Measurements from ENCODE around the gene UBASH3B.

DNA sequence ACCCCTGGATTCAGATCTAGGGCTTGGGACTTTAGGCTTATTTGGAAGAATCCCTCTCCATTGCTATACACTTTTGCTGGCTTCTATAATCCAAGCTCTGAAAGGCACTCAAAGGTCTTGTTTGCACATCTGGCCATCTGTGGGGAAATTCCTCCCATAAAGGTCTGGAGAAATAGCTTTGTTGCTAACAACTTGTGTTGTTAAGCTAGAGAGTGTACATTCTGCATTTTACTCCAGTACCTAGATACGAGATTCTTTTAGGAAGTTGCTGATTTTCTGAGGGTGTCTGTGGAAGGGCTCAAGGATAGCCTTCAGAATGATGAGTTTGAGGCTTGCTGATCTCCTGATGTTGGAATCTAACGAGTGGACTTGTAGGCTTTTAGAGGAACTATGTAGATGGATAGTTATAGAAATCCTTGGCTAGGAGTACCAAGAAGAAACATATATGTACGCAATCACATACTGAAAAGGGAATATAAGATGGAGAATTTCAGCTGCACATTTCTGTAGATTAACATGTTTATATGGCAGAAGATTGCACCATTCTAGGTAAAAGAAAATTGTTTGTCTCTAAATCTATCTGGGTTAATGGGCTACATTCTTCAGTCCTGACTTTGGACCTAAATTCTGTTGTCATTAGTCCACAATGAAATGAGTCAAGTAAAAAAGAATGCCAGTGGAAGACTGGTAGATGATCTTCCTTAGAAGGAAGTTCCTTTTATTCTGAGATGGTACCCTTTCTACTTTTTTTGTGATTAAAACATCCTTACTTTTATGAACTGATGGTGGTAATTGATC lies 51.0 kb downstream of the UBASH3B start:
- TF ChIP-seq, protein P1, sequence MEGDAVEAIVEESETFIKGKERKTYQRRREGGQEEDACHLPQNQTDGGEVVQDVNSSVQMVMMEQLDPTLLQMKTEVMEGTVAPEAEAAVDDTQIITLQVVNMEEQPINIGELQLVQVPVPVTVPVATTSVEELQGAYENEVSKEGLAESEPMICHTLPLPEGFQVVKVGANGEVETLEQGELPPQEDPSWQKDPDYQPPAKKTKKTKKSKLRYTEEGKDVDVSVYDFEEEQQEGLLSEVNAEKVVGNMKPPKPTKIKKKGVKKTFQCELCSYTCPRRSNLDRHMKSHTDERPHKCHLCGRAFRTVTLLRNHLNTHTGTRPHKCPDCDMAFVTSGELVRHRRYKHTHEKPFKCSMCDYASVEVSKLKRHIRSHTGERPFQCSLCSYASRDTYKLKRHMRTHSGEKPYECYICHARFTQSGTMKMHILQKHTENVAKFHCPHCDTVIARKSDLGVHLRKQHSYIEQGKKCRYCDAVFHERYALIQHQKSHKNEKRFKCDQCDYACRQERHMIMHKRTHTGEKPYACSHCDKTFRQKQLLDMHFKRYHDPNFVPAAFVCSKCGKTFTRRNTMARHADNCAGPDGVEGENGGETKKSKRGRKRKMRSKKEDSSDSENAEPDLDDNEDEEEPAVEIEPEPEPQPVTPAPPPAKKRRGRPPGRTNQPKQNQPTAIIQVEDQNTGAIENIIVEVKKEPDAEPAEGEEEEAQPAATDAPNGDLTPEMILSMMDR (IDR thresholded peaks at IDR 0.05; ENCODE audit: low read length) = no peak
- no peak for TF ChIP-seq EZH2phosphoT487 (IDR thresholded peaks at IDR 0.05; ENCODE audit: low read length)
- TF ChIP-seq EZH2 (optimal IDR thresholded peaks at IDR 0.05; ENCODE audit: low read depth, low read length) = no peak

All from MM.1S (cell line).